Cardiac muscle cell (in vitro differentiated cells and primary cell): ENCODE measurements around the gene PCNX1. TPM values are rescaled to one million over a fixed set of nuclear protein-coding genes. Genes with fewer than 3 reads are reported as not detected.

ENCODE experiments used
- DNase-seq, 2 donors: peaks; one replicate each; pipeline versions ENCODE4 v3.0.0 to v3.0.0-alpha.2; 2010 to 2017; ENCODE audit warnings: low read depth in 1 of 2, low spot score in 1 of 2
- H3K27ac ChIP-seq: fragments of 200-600 bp; sonication (generic); 2 replicates; pipeline ENCODE4 v1.5.1; 2016
- H3K27me3 ChIP-seq: fragments of 200-600 bp; sonication (generic); 2 replicates; pipeline ENCODE4 v1.6.0; 2016; ENCODE audit warnings: control low read depth
- H3K36me3 ChIP-seq: fragments of 200-600 bp; sonication (generic); 2 replicates; pipeline ENCODE4 v1.5.1; 2016; ENCODE audit warnings: control low read depth
- H3K4me1 ChIP-seq: fragments of 200-600 bp; sonication (generic); 2 replicates; pipeline ENCODE4 v1.8.1; 2017; ENCODE audit warnings: low read depth, mild to moderate bottlenecking, mixed run types
- H3K4me3 ChIP-seq: fragments of 200-600 bp; sonication (generic); 2 replicates; pipeline ENCODE4 v1.5.1; 2016; ENCODE audit warnings: mild to moderate bottlenecking
- H3K9me3 ChIP-seq: fragments of 200-600 bp; sonication (generic); 2 replicates; pipeline ENCODE4 v1.5.1; 2017; ENCODE audit warnings: low read depth, mild to moderate bottlenecking, control low read depth
- polyA plus RNA-seq: library from polyadenylated mRNA; unstranded; fragments of >200 nt; fragmentation: Nextera tagmentation; extraction: Ambion mirVana; gene quantifications from 2 replicates; pipeline ENCODE4 v1.2.1, GENCODE V29; 2016
- total RNA-seq: library from RNA; depleted of rRNA; stranded (reverse); fragments of >200 nt; gene quantifications from 2 replicates; pipeline ENCODE4 v1.2.3, GENCODE V29; 2016
- TF ChIP-seq, protein P1 (sequence below): IDR thresholded peaks from 2 replicates; pipeline ENCODE4 v1.5.1; 2012; ENCODE audit warnings: low read depth, mild to moderate bottlenecking, low read length

Gene PCNX1
- total and polyA plus RNA-seq, 2 experiments from 2014 or later, result 20.1 to 45.4 TPM

DNA sequence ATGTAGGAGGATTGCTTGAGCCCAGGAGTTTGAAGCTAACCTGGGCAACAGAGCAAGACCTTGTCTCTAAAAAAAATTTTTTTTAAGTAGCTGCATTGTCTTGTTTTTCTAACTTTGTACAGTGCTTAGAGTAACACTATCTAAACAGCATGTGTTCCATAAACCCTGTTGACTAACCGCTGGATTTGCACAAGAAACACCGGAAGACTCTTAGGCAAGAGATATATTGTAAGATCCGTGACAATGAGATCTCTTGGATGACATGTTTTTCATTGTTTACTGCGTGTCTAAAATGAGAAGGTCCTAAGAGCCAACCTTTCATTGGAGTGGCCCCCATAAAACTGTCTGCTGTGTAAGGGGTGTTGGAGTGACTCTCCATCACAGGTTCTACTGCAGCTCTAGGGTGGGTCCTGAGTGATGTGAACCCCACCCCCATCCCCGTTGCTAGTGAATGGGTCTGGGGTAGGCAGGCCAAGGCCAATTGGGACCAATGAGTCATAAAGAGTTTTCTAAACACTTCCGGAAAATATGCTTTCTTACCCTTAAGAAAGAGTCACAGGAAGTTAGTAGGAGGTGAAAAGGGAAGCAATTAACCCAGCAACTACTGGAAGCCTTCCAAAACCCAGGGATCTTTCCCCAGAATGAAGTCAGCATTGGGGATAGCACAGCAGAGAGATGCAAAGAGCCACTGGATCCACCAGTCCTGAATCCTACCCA, 24.3 kb upstream of the PCNX1 start:
- peaks cover 32% of the 10 kb centered on the region for H3K4me1 ChIP-seq
- no peaks in the 10 kb centered on the region for H3K27me3 ChIP-seq
- TF ChIP-seq, protein P1, sequence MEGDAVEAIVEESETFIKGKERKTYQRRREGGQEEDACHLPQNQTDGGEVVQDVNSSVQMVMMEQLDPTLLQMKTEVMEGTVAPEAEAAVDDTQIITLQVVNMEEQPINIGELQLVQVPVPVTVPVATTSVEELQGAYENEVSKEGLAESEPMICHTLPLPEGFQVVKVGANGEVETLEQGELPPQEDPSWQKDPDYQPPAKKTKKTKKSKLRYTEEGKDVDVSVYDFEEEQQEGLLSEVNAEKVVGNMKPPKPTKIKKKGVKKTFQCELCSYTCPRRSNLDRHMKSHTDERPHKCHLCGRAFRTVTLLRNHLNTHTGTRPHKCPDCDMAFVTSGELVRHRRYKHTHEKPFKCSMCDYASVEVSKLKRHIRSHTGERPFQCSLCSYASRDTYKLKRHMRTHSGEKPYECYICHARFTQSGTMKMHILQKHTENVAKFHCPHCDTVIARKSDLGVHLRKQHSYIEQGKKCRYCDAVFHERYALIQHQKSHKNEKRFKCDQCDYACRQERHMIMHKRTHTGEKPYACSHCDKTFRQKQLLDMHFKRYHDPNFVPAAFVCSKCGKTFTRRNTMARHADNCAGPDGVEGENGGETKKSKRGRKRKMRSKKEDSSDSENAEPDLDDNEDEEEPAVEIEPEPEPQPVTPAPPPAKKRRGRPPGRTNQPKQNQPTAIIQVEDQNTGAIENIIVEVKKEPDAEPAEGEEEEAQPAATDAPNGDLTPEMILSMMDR, result no peak
- DNase-seq, result peak in 1 of 2 donors; percentile 92
- no peak overlapping the region for H3K27ac ChIP-seq
- no peaks in the 10 kb centered on the region for H3K9me3 ChIP-seq
- no peaks in the 10 kb centered on the region for H3K36me3 ChIP-seq
- H3K4me3 ChIP-seq, result no peak overlapping the region

DNA sequence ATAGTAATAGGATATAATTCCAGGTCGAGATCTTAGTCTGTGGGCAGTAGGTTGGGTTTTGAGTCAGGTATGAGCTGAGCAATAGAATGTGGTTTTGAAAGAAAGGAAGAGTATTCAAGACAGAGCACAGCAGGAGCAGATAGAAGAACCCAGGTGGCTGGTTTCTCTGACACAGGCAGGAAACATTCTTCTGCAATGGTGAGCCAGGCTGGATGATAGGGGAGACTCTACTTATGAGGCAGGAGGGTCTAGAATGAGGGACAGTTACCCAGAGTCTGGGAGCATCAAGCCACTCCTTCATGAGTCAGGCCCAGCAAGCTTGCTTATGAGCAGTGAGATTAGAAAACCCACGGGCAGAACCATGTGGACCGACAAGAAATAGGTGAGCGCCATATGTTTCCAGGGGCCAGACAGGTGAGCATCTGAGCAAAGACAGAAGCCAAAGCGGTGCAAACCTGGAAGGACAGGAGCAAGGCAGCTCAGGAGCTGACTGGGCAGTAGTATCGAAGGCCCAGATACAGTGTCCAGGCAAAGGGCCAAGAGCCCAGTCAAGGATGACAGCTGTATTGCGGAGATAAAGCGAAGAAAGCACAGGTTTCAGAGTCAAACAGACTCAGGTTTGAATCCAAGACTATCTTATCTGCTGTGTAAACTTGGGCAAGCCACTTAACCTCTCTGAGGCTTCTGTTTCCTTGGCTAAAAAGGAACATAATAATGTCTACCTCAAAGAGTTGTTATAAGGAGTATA, 22.5 kb upstream of the PCNX1 start:
- TF ChIP-seq, protein P1, result no peak
- peak in 1 of 2 donors; percentile 35 for DNase-seq
- no peaks in the 10 kb centered on the region for H3K9me3 ChIP-seq
- H3K36me3 ChIP-seq, result no peaks in the 10 kb centered on the region
- H3K27me3 ChIP-seq, result no peaks in the 10 kb centered on the region
- no peak overlapping the region for H3K27ac ChIP-seq
- no peak overlapping the region for H3K4me3 ChIP-seq
- H3K4me1 ChIP-seq, result peaks cover 42% of the 10 kb centered on the region

DNA sequence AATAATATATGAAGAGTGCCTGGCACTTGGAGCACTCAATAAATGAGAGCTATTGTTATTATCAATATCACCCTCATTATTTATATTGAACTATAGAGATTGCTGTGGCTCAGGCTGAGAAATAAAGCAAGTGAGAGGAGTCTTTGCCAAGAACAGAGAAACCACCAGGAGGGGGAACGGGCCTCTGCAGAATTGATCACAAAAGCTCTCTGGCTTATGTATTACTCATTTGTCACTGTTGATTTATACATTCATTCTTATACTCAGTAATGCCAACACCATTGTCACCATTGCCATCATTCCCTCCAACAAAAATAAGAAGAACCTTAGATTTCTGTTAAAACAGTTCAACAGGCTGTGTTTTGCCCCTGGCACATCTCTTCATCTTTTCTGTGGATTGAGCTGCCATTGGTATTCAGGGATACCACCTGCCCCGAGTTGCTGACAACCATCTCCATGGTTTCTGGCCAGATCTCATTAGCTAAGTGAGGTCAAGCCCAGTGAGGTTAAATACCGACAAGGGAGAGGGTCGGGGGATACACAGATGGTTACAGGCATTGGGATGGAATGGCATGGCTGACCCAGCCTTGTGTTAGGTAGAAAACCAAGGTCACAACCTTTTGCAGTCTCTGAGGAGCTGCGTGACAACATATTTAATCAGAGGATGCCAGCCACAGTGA, 21.8 kb upstream of the PCNX1 start:
- Histone ChIP-seq H3K4me1 (peaks cover 44% of the 10 kb centered on the region), H3K9me3 (no peaks in the 10 kb centered on the region), H3K36me3 (no peaks in the 10 kb centered on the region), H3K27me3 (no peaks in the 10 kb centered on the region), H3K4me3 (no peak overlapping the region), H3K27ac (no peak overlapping the region)
- no peak for DNase-seq
- TF ChIP-seq, protein P1, result no peak

DNA sequence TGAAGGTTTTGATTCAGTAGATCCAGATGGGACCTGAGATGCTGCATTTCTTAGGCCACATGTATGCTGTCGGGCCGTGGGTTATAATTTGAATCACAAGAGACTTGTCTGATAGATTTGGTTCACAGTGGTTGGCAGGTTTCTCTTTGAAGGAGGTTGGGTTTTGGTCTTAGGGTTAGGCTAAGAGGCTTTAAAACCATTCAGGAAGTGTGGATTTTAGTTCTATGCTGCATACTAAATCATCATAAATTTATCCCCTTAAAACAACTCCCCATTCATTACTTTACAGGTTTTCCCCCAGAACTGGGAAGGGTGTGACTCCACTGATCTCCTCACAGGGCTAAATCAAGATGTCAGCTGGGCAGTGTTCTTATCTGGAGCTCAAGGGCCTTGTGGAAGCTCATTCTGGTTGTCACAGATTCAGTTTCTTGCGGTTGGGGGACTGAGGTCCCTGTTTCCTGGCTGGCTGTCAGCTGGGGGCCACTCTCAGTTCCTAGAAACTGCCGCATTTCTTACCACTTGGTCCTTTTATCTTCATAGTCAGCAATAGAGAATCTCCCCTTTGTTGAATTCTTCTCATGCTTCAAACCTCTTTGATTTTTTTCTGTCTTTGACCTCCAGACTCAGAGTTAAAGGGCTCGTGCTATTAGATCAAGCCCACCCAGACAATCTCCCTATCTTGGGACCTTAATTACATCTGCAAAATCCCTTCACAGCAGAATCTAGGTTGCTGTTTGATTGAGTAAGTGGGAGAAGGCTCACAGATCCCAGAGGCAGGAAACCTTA, 20.6 kb upstream of the PCNX1 start:
- Histone ChIP-seq H3K27ac (peak overlapping the region; percentile 8), H3K27me3 (no peaks in the 10 kb centered on the region), H3K9me3 (no peaks in the 10 kb centered on the region), H3K36me3 (no peaks in the 10 kb centered on the region), H3K4me3 (no peak overlapping the region), H3K4me1 (peaks cover 53% of the 10 kb centered on the region)
- peak in 1 of 2 donors; percentile 27 for DNase-seq
- TF ChIP-seq, protein P1, result no peak

DNA sequence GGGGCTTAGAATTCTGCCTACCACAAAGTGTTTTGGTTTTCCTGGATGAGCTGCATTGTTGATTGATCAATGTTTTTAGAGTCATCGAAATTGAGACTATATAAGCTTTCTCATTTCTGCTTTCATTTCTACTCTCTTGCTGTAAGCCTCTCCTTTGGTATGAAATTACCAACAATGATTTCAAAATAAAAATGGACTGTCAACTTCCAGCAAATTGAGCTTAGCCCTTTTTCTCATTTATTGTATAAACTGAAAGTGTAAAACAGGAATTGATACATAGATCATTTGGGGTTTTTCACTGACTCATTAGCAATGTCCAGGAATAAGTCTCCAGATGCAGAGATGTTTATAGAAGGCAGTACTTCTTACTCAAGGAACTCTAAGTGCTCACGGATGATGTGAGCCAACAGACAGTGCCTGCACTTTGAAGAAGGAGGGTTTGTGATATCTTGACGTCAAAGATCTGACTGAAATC, 20.0 kb upstream of the PCNX1 start:
- peak overlapping the region; percentile 8 for H3K27ac ChIP-seq
- peaks cover 55% of the 10 kb centered on the region for H3K4me1 ChIP-seq
- peak in 1 of 2 donors; percentile 41 for DNase-seq
- no peak overlapping the region for H3K4me3 ChIP-seq
- no peaks in the 10 kb centered on the region for H3K27me3 ChIP-seq
- H3K36me3 ChIP-seq, result no peaks in the 10 kb centered on the region
- no peaks in the 10 kb centered on the region for H3K9me3 ChIP-seq
- TF ChIP-seq, protein P1, result no peak
